Astrocyte of the spinal cord (primary cell): Measurements from ENCODE around the gene SHROOM2.

ENCODE experiments used
- DNase-seq: peaks from one replicate; pipeline ENCODE4 v3.0.0; 2011; ENCODE audit warnings: low read depth, low spot score
- H3K4me3 ChIP-seq: 2 replicates; pipeline ENCODE4 v1.5.1; 2011; ENCODE audit warnings: low read depth, mild to moderate bottlenecking, low read length, moderate library complexity
- in situ Hi-C: cut with HindIII; loops from 2 replicates; pipeline ENCODE4 v1.10.0; 2017; ENCODE audit warnings: low sequenced_read_pairs
- TF ChIP-seq, protein P1 (sequence below): IDR thresholded peaks from 2 replicates; pipeline ENCODE4 v1.5.1; 2012; ENCODE audit warnings: low read depth, mild to moderate bottlenecking, low read length, inconsistent platforms

SHROOM2 gene

DNA sequence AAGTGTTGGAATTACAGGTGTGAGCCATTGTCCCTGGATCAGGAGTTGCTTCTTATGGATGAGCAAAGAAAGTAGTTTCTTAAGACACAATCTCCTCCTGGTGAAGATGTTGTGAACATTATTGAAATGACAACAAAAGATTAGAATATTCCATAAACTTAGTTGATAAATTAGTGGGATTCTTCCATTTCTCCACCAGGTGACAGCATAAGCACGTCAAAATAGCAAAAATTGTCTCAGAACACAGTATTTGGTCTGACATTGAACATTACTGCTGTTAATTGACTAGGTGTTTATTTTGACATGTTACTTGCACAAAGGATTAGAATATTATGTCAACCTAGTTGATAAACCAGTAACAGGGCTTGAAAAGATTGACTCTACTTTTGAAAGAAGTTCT lies 202.5 kb downstream of the SHROOM2 start:
- H3K4me3 ChIP-seq, result no peak overlapping the region
- in situ Hi-C loops, result no loop called here
- TF ChIP-seq, protein P1, sequence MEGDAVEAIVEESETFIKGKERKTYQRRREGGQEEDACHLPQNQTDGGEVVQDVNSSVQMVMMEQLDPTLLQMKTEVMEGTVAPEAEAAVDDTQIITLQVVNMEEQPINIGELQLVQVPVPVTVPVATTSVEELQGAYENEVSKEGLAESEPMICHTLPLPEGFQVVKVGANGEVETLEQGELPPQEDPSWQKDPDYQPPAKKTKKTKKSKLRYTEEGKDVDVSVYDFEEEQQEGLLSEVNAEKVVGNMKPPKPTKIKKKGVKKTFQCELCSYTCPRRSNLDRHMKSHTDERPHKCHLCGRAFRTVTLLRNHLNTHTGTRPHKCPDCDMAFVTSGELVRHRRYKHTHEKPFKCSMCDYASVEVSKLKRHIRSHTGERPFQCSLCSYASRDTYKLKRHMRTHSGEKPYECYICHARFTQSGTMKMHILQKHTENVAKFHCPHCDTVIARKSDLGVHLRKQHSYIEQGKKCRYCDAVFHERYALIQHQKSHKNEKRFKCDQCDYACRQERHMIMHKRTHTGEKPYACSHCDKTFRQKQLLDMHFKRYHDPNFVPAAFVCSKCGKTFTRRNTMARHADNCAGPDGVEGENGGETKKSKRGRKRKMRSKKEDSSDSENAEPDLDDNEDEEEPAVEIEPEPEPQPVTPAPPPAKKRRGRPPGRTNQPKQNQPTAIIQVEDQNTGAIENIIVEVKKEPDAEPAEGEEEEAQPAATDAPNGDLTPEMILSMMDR, result peak; percentile 32
- DNase-seq, result peak; percentile 9

DNA sequence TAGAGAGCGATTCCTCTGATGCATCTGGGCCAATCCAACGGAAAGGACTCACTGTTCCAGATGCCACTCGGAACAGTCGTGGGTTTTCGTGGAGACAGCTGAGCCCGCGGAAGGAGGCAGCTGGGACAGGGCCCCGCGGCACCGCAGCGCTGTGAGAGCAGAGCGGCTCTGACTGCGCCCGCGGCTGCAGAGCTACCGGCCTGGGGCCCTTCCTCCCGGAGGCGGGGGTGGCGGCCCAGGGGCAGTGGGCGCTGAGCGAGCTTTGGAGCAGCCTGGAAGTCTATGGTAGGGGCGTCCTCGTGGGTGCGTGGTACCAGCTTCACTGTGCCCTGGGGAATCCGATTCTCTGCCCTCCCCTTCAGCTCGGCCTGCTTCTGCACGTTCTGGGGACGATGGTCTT lies 205.8 kb downstream of the SHROOM2 start:
- TF ChIP-seq, protein P1, result no peak
- in situ Hi-C loops, result no loop called here
- no peak overlapping the region for H3K4me3 ChIP-seq
- no peak for DNase-seq

DNA sequence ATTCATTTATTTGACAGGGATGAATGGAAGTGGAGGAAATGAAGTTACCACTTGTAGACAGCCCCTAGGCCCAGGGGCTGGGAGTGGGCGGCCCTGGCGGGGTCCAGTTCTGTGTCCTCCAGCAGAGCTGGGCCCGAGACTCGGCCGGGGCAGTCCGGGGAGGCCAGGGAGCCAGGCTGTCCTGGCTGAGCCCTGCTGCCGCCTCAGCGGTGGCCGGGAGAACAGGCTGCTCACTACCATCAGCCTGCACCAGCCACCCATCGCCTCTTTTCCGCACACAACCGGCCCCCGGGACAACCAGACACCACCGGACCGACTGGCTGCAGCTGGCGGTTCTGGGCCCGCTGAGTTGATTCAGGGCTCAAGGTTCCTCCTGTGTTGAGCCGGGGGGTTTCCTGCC lies 206.5 kb downstream of the SHROOM2 start:
- DNase-seq, result no peak
- TF ChIP-seq, protein P1, result no peak
- in situ Hi-C loops, result no loop called here
- H3K4me3 ChIP-seq, result no peak overlapping the region

DNA sequence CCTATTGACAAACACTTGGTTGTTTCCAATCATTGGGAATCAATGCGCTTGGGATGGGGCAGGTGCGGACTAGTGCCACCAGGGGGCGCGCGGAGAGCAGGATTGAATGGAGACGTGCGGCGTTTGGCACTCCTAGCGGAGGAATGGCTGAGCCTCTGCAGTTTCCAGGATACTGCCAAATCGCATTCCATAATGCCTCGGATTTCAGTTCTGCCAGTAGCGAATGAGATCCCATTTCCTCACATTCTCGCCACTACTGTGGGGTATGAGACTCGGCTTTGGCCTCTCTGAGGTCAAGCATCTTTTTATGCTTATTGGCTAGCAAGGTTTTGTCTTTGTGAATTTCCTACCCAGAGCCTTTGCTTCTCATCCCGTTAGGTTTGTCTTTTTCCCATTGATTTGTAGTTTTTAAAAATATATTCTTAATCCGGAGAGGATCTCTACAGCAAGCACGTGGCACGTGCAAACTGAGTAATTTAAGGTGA lies 209.7 kb downstream of the SHROOM2 start:
- TF ChIP-seq, protein P1, result peak; percentile 87
- H3K4me3 ChIP-seq, result no peak overlapping the region
- in situ Hi-C loops, result no loop called here
- peak; percentile 73 for DNase-seq

DNA sequence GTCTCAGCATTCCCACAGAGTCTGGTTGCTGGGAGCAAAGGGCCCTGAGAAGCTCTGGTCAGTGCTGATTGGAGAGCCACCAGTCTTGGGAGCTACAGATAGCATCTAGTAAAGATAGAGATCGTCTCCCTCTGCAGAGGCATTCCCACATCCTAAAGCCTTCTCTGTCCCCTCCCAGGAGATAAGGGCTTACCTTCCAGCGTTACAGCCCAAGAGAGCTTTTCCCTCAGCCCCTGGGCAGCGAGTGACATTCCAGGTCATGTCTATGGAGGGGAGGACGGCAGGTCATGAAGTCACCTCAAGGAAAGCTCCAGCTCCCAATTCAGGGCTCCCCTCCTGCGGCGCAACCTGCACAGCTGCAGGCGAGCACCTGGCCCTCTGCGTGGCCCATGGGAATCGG lies 210.8 kb downstream of the SHROOM2 start:
- in situ Hi-C loops, result no loop called here
- TF ChIP-seq, protein P1, result no peak
- no peak overlapping the region for H3K4me3 ChIP-seq
- no peak for DNase-seq

DNA sequence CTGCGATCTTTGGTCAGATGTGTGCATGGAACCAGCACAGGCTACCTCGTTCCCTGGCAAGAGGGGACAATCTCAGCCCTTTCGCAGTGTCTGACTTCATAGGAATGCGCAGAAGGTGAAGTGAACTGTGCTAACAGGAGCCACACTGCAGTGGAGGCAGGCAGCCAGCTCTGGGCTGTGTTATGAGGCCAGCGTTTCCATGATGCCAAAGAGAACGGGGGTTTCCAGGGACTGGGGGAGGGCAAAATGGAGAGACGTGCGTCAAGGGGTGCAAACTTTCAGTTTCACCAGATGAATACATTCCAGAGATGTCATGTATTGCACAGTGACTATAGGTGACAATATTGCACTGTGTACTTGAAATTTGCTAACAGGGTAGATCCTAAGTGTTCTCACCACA lies 211.3 kb downstream of the SHROOM2 start:
- TF ChIP-seq, protein P1, result no peak
- in situ Hi-C loops, result no loop called here
- DNase-seq, result no peak
- no peak overlapping the region for H3K4me3 ChIP-seq
